ENCODE measurements around the gene PRTFDC1. TPM values are rescaled to one million over a fixed set of nuclear protein-coding genes. Genes with fewer than 3 reads are reported as not detected.

PRTFDC1 gene
- total RNA-seq, 1 donor from 2014 or later, result 14.4 TPM

GRCh38 chr10:24869354-24870015 is 82.9 kb downstream of the PRTFDC1 start:
- no peaks in the 10 kb centered on the region for H3K36me3 Mint-ChIP-seq (ENCODE audit: unreplicated experiment)
- H3K4me1 Mint-ChIP-seq (ENCODE audit: low read depth, unreplicated experiment), result peaks cover 19% of the 10 kb centered on the region
- H3K9me3 Mint-ChIP-seq (ENCODE audit: unreplicated experiment), result peaks cover 2% of the 10 kb centered on the region
- DNase-seq, result no peak
- H3K27me3 Mint-ChIP-seq (ENCODE audit: unreplicated experiment), result peaks cover 5% of the 10 kb centered on the region
- H3K4me3 Mint-ChIP-seq (ENCODE audit: unreplicated experiment), result no peak overlapping the region
- no peak overlapping the region for H3K27ac Mint-ChIP-seq (ENCODE audit: unreplicated experiment)
- no peak for TF ChIP-seq CTCF (IDR thresholded peaks at IDR 0.05; ENCODE audit: partially characterized antibody, unreplicated experiment)

GRCh38 chr10:24866604-24867583 is 85.5 kb downstream of the PRTFDC1 start:
- DNase-seq, result no peak
- H3K4me1 Mint-ChIP-seq (ENCODE audit: low read depth, unreplicated experiment), result peaks cover 10% of the 10 kb centered on the region
- no peak overlapping the region for H3K4me3 Mint-ChIP-seq (ENCODE audit: unreplicated experiment)
- no peak for TF ChIP-seq CTCF (IDR thresholded peaks at IDR 0.05; ENCODE audit: partially characterized antibody, unreplicated experiment)
- H3K9me3 Mint-ChIP-seq (ENCODE audit: unreplicated experiment), result peaks cover 2% of the 10 kb centered on the region
- no peak overlapping the region for H3K27ac Mint-ChIP-seq (ENCODE audit: unreplicated experiment)
- H3K36me3 Mint-ChIP-seq (ENCODE audit: unreplicated experiment), result peaks cover 7% of the 10 kb centered on the region
- H3K27me3 Mint-ChIP-seq (ENCODE audit: unreplicated experiment), result no peaks in the 10 kb centered on the region

- Mint-ChIP-seq H3K9me3 (ENCODE audit: unreplicated experiment) (peaks cover 2% of the 10 kb centered on the region), H3K4me1 (ENCODE audit: low read depth, unreplicated experiment) (peaks cover 6% of the 10 kb centered on the region), H3K27me3 (ENCODE audit: unreplicated experiment) (no peaks in the 10 kb centered on the region), H3K36me3 (ENCODE audit: unreplicated experiment) (peaks cover 7% of the 10 kb centered on the region), H3K4me3 (ENCODE audit: unreplicated experiment) (no peak overlapping the region), H3K27ac (ENCODE audit: unreplicated experiment) (no peak overlapping the region)
- DNase-seq, result no peak
- no peak for TF ChIP-seq CTCF (IDR thresholded peaks at IDR 0.05; ENCODE audit: partially characterized antibody, unreplicated experiment)
Observed at GRCh38 chr10:24865783-24866182, 86.6 kb downstream of the PRTFDC1 start.

DNA sequence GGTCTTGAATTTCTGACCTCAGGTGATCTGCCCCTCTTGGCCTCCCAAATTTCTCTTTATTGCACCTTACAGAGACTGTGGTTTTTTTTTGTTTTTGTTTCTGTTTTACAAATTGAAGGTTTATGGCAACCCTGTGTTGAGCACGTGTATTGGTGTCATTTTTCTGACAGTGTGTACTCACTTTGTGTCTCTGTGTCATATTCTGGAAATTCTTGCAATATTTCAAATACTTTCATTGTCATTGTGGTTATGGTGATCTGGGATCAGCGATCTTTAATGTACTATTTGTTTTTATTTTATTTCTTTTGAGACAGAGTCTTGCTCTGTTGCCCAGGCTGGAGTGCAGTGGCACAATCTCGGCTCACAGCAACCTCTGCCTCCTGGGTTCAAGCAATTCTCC is 89.8 kb downstream of the PRTFDC1 start:
- Mint-ChIP-seq H3K4me3 (ENCODE audit: unreplicated experiment) (no peak overlapping the region), H3K4me1 (ENCODE audit: low read depth, unreplicated experiment) (peaks cover 27% of the 10 kb centered on the region), H3K9me3 (ENCODE audit: unreplicated experiment) (peaks cover 7% of the 10 kb centered on the region), H3K27me3 (ENCODE audit: unreplicated experiment) (peaks cover 4% of the 10 kb centered on the region), H3K27ac (ENCODE audit: unreplicated experiment) (no peak overlapping the region), H3K36me3 (ENCODE audit: unreplicated experiment) (peaks cover 7% of the 10 kb centered on the region)
- TF ChIP-seq CTCF (IDR thresholded peaks at IDR 0.05; ENCODE audit: partially characterized antibody, unreplicated experiment), result no peak
- no peak for DNase-seq

Data from glutamatergic neuron (in vitro differentiated cells).